ENCODE data around the gene RIPOR1.

Gene RIPOR1

GRCh38 chr16:67561824-67562525 is 33.3 kb downstream of the RIPOR1 start:
- peak; percentile 94 to 98 for DNase-seq

DNA sequence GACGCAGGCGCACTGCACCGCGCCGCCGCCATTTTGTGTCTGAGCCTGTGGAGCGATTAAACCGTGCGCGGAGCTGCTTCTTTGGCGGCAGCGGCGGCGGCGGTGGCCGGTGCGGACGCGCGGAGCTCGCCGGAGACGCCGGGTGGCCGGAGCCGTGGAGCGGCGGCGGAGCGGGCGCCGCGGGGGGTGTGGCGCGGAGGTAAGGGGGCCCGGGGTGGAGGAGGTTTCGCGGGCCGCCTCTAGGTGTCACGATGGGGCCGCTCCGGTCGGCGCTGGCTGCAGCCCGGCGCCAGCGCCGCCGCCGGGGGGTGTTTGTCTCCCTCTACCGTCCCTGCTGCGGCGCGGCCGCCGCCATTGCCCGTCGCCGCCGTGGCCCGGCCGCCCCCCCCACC is 33.9 kb downstream of the RIPOR1 start, which contains the start of gene CTCF:
Gene CTCF, plus strand, starts transcription at position 1 of the 392 bp plus-strand sequence. CDS start 48,307 bp downstream, outside the sequence.
- DNase-seq: peak; percentile 80 to 86

- DNase-seq: peak; percentile 53 to 62
Measured at GRCh38 chr16:67562918-67563707, 34.5 kb downstream of the RIPOR1 start.

DNA sequence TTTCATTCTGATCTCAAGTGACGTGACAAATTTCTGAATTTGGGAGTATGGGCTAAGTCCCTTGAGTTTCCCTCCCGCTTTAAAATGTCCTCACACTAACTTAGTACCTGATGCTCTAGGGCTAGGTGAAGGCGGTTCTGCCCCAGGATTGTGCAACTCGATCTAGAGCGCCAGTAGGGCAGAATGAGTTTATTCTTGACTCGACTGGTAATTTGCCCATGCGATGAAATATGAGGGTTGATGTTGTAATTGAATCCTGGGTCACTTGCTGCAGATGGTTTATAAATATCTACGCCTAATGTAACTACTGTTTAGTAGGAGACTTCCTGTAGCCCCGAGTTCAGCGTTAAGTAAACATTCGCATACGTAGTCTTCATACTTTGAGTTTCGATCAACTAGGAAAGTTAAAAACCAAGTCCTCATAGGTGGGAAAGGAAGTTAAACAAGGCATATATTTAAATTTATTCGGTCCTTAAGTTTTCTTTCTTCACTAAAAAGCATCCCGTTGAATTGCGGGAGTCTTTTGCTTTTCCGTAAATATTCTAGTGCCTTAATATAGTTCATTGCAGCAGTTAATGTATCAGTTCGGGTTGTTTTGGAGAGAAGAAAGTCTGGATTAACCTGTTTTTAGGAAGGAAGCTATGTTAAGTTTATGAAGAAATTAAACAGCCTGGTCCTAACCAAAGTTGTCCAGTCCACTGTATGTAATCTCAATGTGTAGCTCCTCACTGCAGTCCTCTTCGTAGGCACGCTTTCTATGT is 35.3 kb downstream of the RIPOR1 start:
- DNase-seq: no peak

GRCh38 chr16:67565470-67566100 is 37.0 kb downstream of the RIPOR1 start:
- no peak for DNase-seq

- no peak for DNase-seq
Measured at GRCh38 chr16:67571464-67571863, 42.8 kb downstream of the RIPOR1 start.

GRCh38 chr16:67571981-67572431 is 43.4 kb downstream of the RIPOR1 start:
- DNase-seq: no peak

- no peak for DNase-seq
Measured at GRCh38 chr16:67579686-67580085, 51.1 kb downstream of the RIPOR1 start.

- DNase-seq: no peak
Measured at GRCh38 chr16:67580202-67580601, 51.6 kb downstream of the RIPOR1 start.

GRCh38 chr16:67593288-67593687 is 64.7 kb downstream of the RIPOR1 start:
- DNase-seq: no peak

- no peak for DNase-seq
Measured at GRCh38 chr16:67593701-67594100, 65.1 kb downstream of the RIPOR1 start.

DNA sequence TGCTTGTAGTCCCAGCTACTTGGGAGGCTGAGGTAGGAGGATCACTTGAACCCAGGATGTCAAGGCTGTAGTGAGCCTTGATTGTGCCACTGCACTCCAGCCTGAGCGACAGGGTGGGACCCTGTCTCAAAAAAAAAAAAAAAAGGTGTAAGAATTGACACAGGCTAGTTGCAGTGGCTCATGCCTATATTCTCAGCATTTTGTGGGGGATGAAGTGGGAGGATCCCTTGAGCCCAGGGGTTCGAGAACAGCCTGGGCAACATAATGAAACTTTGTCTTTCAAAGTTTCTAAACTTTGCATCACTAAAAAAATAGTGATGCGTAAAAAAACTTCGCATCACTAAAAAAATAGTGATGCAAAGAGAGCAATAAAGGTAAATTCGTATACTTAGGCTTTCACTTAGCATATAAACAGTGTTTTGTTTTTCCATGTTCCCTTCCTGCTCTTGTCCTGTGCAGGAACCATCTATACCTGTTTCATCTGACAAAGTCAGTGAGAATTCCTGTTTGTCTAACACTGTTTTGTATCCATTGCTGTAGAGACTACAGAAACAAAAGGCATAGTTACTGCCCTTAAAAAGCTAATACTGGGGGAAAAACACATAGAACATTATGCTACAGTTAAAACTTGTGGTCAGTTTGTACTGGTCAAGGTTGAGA is 65.8 kb downstream of the RIPOR1 start:
- DNase-seq: no peak

- no peak for DNase-seq
Measured at GRCh38 chr16:67594956-67595355, 66.3 kb downstream of the RIPOR1 start.
